Duodenal mucosa (tissue), 2 donors: Measurements from ENCODE around the gene APMAP.

ENCODE experiments used
- H3K27ac ChIP-seq: one replicate; pipeline ENCODE4 v1.7.0; 2013; ENCODE audit warnings: low read depth, low read length
- H3K27me3 ChIP-seq, 2 donors: one replicate each; pipeline ENCODE4 v1.7.0; 2013; ENCODE audit warnings: low read length in 2 of 2, control low read depth in 1 of 2; ENCODE audit not compliant: insufficient read depth in 2 of 2, control insufficient read depth in 1 of 2
- H3K36me3 ChIP-seq, 2 donors: one replicate each; pipeline ENCODE4 v1.7.0; 2013; ENCODE audit warnings: low read length in 2 of 2, control low read depth in 1 of 2; ENCODE audit not compliant: insufficient read depth in 2 of 2, control insufficient read depth in 1 of 2
- H3K4me1 ChIP-seq, 2 donors: one replicate each; pipeline ENCODE4 v1.7.0; 2013; ENCODE audit warnings: low read length in 2 of 2, control low read depth in 1 of 2; ENCODE audit not compliant: insufficient read depth in 2 of 2, control insufficient read depth in 1 of 2
- H3K4me3 ChIP-seq, 2 donors: one replicate each; pipeline ENCODE4 v1.7.0; 2013; ENCODE audit warnings: low read length in 2 of 2, low read depth in 1 of 2
- H3K9ac ChIP-seq, 2 donors: one replicate each; pipeline ENCODE4 v1.7.0; 2013; ENCODE audit warnings: low read length in 2 of 2, low read depth in 1 of 2
- H3K9me3 ChIP-seq, 2 donors: one replicate each; pipeline ENCODE4 v1.7.0; 2013; ENCODE audit warnings: low read length in 2 of 2, control low read depth in 1 of 2; ENCODE audit not compliant: control insufficient read depth in 1 of 2

The APMAP gene

GRCh38 chr20:24987873-24988835 is 4.4 kb downstream of the APMAP start:
- peaks cover 28 to 35% of the 10 kb centered on the region in 2 donors for H3K4me1 ChIP-seq

DNA sequence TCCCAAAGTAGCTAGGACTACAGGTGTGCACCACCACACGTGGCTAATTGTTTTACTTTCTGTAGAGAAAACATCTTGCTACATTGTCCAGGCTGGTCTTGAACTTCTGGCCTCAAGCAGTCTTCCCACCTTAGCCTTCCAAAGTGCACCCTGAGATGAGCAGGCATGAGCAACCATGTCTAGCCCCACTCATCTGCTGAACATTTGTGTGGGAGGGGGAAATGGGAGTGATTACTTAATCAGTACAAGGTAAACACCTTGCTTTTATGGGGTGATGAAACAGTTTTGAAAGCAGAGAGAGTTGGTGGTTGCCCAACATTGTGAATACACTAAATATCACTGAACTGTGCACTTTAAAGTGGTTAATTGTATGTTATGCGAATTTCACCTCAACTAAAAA is 5.3 kb downstream of the APMAP start:
- Histone ChIP-seq H3K4me1 (peaks cover 25 to 33% of the 10 kb centered on the region in 2 donors), H3K9ac (no peak overlapping the region), H3K36me3 (peaks cover 5 to 20% of the 10 kb centered on the region in 2 donors), H3K27me3 (no peaks in the 10 kb centered on the region), H3K9me3 (no peaks in the 10 kb centered on the region), H3K27ac (no peak overlapping the region), H3K4me3 (no peak overlapping the region)

More at GRCh38 chr20:24987873-24988835, 4.4 kb downstream of the APMAP start:
- Histone ChIP-seq H3K27me3 (no peaks in the 10 kb centered on the region), H3K4me3 (no peak overlapping the region), H3K9me3 (no peaks in the 10 kb centered on the region), H3K27ac (no peak overlapping the region), H3K36me3 (peaks cover 2 to 10% of the 10 kb centered on the region in 2 donors), H3K9ac (no peak overlapping the region)

- Histone ChIP-seq H3K4me1 (peaks cover 27 to 29% of the 10 kb centered on the region in 2 donors), H3K36me3 (peaks cover 5 to 25% of the 10 kb centered on the region in 2 donors), H3K27me3 (no peaks in the 10 kb centered on the region), H3K27ac (no peak overlapping the region), H3K4me3 (no peak overlapping the region), H3K9me3 (no peaks in the 10 kb centered on the region), H3K9ac (no peak overlapping the region)
Measured at GRCh38 chr20:24986436-24987015, 6.0 kb downstream of the APMAP start.

DNA sequence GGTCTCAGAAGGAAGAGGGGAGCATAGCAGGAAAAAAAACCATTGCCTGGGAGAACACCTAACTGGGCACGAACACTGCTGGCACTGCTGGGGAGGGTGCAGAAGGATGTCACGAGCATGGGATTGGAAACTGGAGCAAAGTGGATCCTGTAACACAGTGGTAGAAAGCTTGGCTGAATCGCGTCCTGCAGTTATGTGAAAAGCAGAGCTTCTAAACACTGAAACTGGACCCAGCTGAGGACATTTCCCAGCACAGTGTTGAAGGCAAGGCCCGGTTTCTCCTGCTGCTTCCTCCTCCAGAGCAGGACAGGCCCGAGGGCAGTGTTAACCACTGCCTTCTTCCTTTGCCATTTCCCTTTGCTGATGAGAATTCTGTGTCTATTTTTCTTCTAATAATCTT is 6.7 kb downstream of the APMAP start:
- Histone ChIP-seq H3K4me3 (no peak overlapping the region), H3K27me3 (no peaks in the 10 kb centered on the region), H3K9ac (no peak overlapping the region), H3K9me3 (peaks cover under 1% of the 10 kb centered on the region in 2 donors), H3K4me1 (peaks cover 21 to 22% of the 10 kb centered on the region in 2 donors), H3K27ac (no peak overlapping the region), H3K36me3 (peaks cover 6 to 32% of the 10 kb centered on the region in 2 donors)

- Histone ChIP-seq H3K27ac (no peak overlapping the region), H3K9ac (no peak overlapping the region), H3K4me1 (peaks cover 20 to 21% of the 10 kb centered on the region in 2 donors), H3K36me3 (peaks cover 12 to 39% of the 10 kb centered on the region in 2 donors), H3K27me3 (no peaks in the 10 kb centered on the region), H3K9me3 (peaks cover 7% of the 10 kb centered on the region in 2 donors), H3K4me3 (no peak overlapping the region)
Measured at GRCh38 chr20:24984961-24985640, 7.5 kb downstream of the APMAP start.

GRCh38 chr20:24983896-24984295 is 8.7 kb downstream of the APMAP start:
- Histone ChIP-seq H3K4me3 (no peak overlapping the region), H3K4me1 (peaks cover 20 to 21% of the 10 kb centered on the region in 2 donors), H3K9me3 (peaks cover 7 to 10% of the 10 kb centered on the region in 2 donors), H3K27me3 (no peaks in the 10 kb centered on the region), H3K27ac (no peak overlapping the region), H3K9ac (no peak overlapping the region), H3K36me3 (peaks cover 16 to 44% of the 10 kb centered on the region in 2 donors)

DNA sequence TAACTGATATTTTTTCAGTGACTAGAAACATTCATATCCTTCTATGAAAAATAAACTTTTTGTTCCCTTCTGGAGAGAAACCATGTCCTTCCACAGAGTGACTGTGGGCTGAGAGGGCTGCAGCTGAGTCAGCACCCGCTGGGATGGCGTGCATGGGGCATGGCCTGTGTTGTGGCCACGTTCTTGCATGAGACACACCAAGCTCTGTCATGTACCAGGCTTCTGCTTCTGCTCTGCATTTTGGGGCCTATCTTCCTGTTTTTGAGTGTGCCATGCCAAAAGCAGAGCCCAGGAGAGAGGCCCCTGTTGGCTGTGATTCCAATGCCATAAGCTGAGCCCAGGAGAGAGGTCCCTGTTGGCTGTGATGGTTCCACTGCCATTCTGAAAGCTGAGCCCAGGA is 10.8 kb downstream of the APMAP start:
- Histone ChIP-seq H3K36me3 (peaks cover 16 to 59% of the 10 kb centered on the region in 2 donors), H3K27ac (no peak overlapping the region), H3K4me1 (peaks cover 20 to 21% of the 10 kb centered on the region in 2 donors)

GRCh38 chr20:24981282-24981681 is 11.3 kb downstream of the APMAP start:
- no peak overlapping the region for H3K4me3 ChIP-seq
- H3K27me3 ChIP-seq, result no peaks in the 10 kb centered on the region
- peaks cover 16 to 64% of the 10 kb centered on the region in 2 donors for H3K36me3 ChIP-seq
- H3K27ac ChIP-seq, result no peak overlapping the region
- peaks cover 8 to 10% of the 10 kb centered on the region in 2 donors for H3K9me3 ChIP-seq
- peaks cover 16 to 19% of the 10 kb centered on the region in 2 donors for H3K4me1 ChIP-seq
- no peak overlapping the region for H3K9ac ChIP-seq

More for the DNA sequence above, 10.8 kb downstream of the APMAP start:
- peaks cover 7 to 10% of the 10 kb centered on the region in 2 donors for H3K9me3 ChIP-seq
- H3K27me3 ChIP-seq, result no peaks in the 10 kb centered on the region
- no peak overlapping the region for H3K4me3 ChIP-seq
- H3K9ac ChIP-seq, result no peak overlapping the region

DNA sequence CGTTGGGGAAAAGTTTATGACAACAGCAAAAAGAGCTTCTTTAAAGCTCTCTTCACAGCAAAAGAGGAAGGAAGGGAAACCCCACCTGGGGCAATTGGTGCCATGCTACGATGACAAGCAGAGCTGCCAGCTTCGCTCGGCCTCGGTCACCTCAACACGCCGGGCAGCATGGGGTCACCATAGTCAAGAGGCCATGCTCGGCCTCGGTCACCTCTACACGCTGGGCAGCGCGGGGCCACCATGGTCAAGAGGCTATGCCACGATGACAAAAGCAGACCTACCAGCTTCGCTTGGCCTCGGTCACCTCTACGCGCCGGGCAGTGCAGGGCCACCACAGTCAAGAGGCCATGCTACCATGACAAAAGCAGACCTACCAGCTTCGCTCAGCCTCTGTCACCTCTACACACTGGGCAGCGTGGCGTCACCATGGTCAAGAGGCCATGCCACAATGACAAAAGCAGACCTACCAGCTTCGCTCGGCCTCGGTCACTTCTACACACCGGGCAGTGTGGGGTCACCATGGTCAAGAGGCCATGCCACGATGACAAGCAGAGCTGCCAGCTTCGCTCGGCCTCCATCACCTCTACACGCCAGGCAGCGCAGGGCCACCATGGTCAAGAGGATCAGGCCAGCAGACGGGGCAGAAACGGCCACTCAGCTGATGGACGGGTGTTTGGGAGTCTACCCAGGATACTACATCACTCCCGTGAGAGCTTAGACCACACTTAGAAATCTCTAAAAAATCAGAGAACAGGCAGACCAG is 12.1 kb downstream of the APMAP start:
- H3K27me3 ChIP-seq, result no peaks in the 10 kb centered on the region
- H3K27ac ChIP-seq, result no peak overlapping the region
- no peak overlapping the region for H3K9ac ChIP-seq
- peaks cover 9 to 10% of the 10 kb centered on the region in 2 donors for H3K9me3 ChIP-seq
- H3K4me3 ChIP-seq, result no peak overlapping the region
- peaks cover 16 to 66% of the 10 kb centered on the region in 2 donors for H3K36me3 ChIP-seq
- peaks cover 8 to 11% of the 10 kb centered on the region in 2 donors for H3K4me1 ChIP-seq
